K562 (cell line): ENCODE measurements around the gene XPNPEP1. TPM values are rescaled to one million over a fixed set of nuclear protein-coding genes. Genes with fewer than 3 reads are reported as not detected.
A peak's percentile ranks its signal among the peaks of the same experiment; 100 is the strongest.

Experiments used
- ATAC-seq: fragments of 200-7000 bp; cut with Tn5 transposase; 3 replicates; pipeline ENCODE4 v1.9.1; 2020; ENCODE audit warnings: moderate library complexity
- BruUV-seq: library from RNA; stranded (reverse); fragments of 400-500 nt; replicated peaks from 2 replicates; lab custom pipeline; 2021; lab: Mats Ljungman, UMichigan
- CTCF ChIA-PET: fragments of 300-600 bp; formaldehyde crosslinking; extraction: SDS; loops from one replicate; lab custom pipeline; 2021; ENCODE audit warnings: low intra/inter-chr PET ratio; lab: Yijun Ruan, JAX
- POLR2A ChIA-PET: fragments of 300-600, 350-650 bp; sonication (Branson Sonifier 250); formaldehyde crosslinking; extraction: SDS; loops from one replicate; lab custom pipeline; 2021; ENCODE audit warnings: antibody characterized with exemption, inconsistent platforms; lab: Yijun Ruan, JAX
- DNase-seq, 4 experiments: peaks; one replicate each; pipeline versions ENCODE4 v3.0.0 to v3.0.0-alpha.2; 2011 to 2018; ENCODE audit warnings: low spot score in 3 of 4, mixed read lengths in 3 of 4; ENCODE audit errors: extremely low read depth in 1 of 4
- FAIRE-seq: peaks from 2 replicates; lab custom pipeline; 2011; peaks lifted over from hg19 to GRCh38; lab: Jason Lieb, UNC
- H2AFZ ChIP-seq: 2 replicates; pipeline ENCODE4 v1.6.0; 2011; ENCODE audit warnings: low read depth, low read length, control low read depth, inconsistent platforms
- H3K27ac ChIP-seq: fragments of 200-600 bp; 3 replicates; pipeline ENCODE4 v1.8.0; 2011; ENCODE audit warnings: low read depth, mild to moderate bottlenecking, control low read depth, inconsistent platforms, low read length, moderate library complexity, mixed read lengths; ENCODE audit errors: extremely low read depth
- H3K27me3 ChIP-seq, 2 experiments: fragments of 300-600 bp in 1 of 2; 2 replicates in 1 of 2; 3 replicates in 1 of 2; pipeline versions ENCODE4 v1.6.0 to v1.8.0; 2011; ENCODE audit warnings: inconsistent platforms in 2 of 2, low read length in 2 of 2, mild to moderate bottlenecking in 1 of 2, mixed read lengths in 1 of 2, moderate library complexity in 1 of 2; ENCODE audit not compliant: control insufficient read depth in 2 of 2, insufficient read depth in 2 of 2
- H3K36me3 ChIP-seq: fragments of 300-600 bp; 3 replicates; pipeline ENCODE4 v1.8.0; 2011; ENCODE audit warnings: mild to moderate bottlenecking, low read length, inconsistent platforms; ENCODE audit not compliant: control insufficient read depth, insufficient read depth
- H3K4me1 ChIP-seq, 2 experiments: fragments of 200-600 bp in 1 of 2; replicated peaks in 1 of 2; 2 replicates in 1 of 2; 3 replicates in 1 of 2; pipeline versions ENCODE4 v1.5.1 to v1.8.0; 2011; ENCODE audit warnings: inconsistent platforms in 2 of 2, low read length in 2 of 2, mild to moderate bottlenecking in 1 of 2, mixed read lengths in 1 of 2, moderate library complexity in 1 of 2; ENCODE audit not compliant: control insufficient read depth in 2 of 2, insufficient read depth in 2 of 2
- H3K4me2 ChIP-seq: 2 replicates; pipeline ENCODE4 v1.6.1; 2011; ENCODE audit warnings: low read length, control low read depth, inconsistent platforms, mixed read lengths; ENCODE audit not compliant: insufficient read depth
- H3K4me3 ChIP-seq: fragments of 200-600 bp; sonication (generic), shearing (Covaris generic); 2 replicates; pipeline ENCODE4 v1.5.1; 2016; ENCODE audit warnings: control low read depth, inconsistent platforms
- H3K79me2 ChIP-seq: fragments of 200-600 bp; 3 replicates; pipeline ENCODE4 v1.8.0; 2011; ENCODE audit warnings: low read length, inconsistent platforms; ENCODE audit not compliant: control insufficient read depth, insufficient read depth
- H3K9ac ChIP-seq, 2 experiments: 2 replicates each; pipeline versions ENCODE4 v1.6.0 to v1.6.1; 2011; ENCODE audit warnings: low read depth in 2 of 2, low read length in 2 of 2, control low read depth in 1 of 2, inconsistent platforms in 1 of 2, mild to moderate bottlenecking in 1 of 2, mixed read lengths in 1 of 2; ENCODE audit not compliant: insufficient read depth in 1 of 2
- H3K9me1 ChIP-seq: one replicate; pipeline ENCODE4 v1.6.0; 2011; ENCODE audit warnings: inconsistent platforms, mild to moderate bottlenecking, low read length, moderate library complexity; ENCODE audit not compliant: control insufficient read depth, insufficient read depth
- H3K9me3 ChIP-seq: replicated peaks from 2 replicates; pipeline ENCODE4 v1.5.1; 2011; ENCODE audit warnings: low read depth, low read length, inconsistent platforms; ENCODE audit not compliant: control insufficient read depth, insufficient read depth
- H4K20me1 ChIP-seq: replicated peaks from 2 replicates; pipeline ENCODE4 v1.6.1; 2011; ENCODE audit warnings: low read length, inconsistent platforms, mixed read lengths; ENCODE audit not compliant: control insufficient read depth, insufficient read depth
- CBFA2T3 ChIP-seq: fragments of 450-650 bp; IDR thresholded peaks from 2 replicates; pipeline ENCODE4 v1.6.1; 2017
- EHMT2 ChIP-seq: fragments of 450-650 bp; IDR thresholded peaks from 2 replicates; pipeline ENCODE4 v1.6.1; 2018; ENCODE audit warnings: antibody characterized with exemption
- FOXJ2 ChIP-seq: fragments of 200-800 bp; sonication (Bioruptor generic); IDR thresholded peaks from 2 replicates; pipeline ENCODE4 v1.6.1; 2016; ENCODE audit warnings: missing genetic modification characterization, missing compliant biosample characterization
- FOXK2 ChIP-seq, 2 experiments: fragments of 450-650 bp; IDR thresholded peaks in 1 of 2; conservative IDR thresholded peaks in 1 of 2; 2 replicates each; pipeline ENCODE4 v1.6.1; 2016; ENCODE audit warnings: low read depth in 2 of 2, mild to moderate bottlenecking in 1 of 2
- MEIS2 ChIP-seq: fragments of 450-650 bp; IDR thresholded peaks from 2 replicates; pipeline ENCODE4 v1.6.1; 2014; ENCODE audit warnings: mild to moderate bottlenecking; ENCODE audit not compliant: partially characterized antibody
- MTA2 ChIP-seq: fragments of 450-650 bp; IDR thresholded peaks from 2 replicates; pipeline ENCODE4 v1.6.1; 2016; ENCODE audit warnings: low read depth
- NFYB ChIP-seq: IDR thresholded peaks from 2 replicates; pipeline ENCODE4 v1.6.1; 2011; ENCODE audit warnings: mild to moderate bottlenecking, moderate library complexity; ENCODE audit not compliant: insufficient read length; ENCODE audit errors: extremely low read depth
- SIRT6 ChIP-seq: IDR thresholded peaks from one replicate; pipeline ENCODE4 v1.6.1; 2012; ENCODE audit warnings: low read depth, mild to moderate bottlenecking, control low read depth, inconsistent platforms, low read length, moderate library complexity
- SRF ChIP-seq, 2 experiments: fragments of 250-450, 450-650 bp in 1 of 2; sonication (Bioruptor Pico) in 1 of 2; sonication (generic) in 1 of 2; formaldehyde crosslinking; IDR thresholded peaks; 2 replicates each; pipeline versions ENCODE4 v1.5.0 to v1.5.1; 2020 to 2022; ENCODE audit warnings: mild to moderate bottlenecking in 1 of 2, missing genetic modification reagents in 1 of 2
- WGBS: fragments of 100-300 bp; shearing (Covaris generic); methylation state at CpG from one replicate; pipeline ENCODE4 v1.1.6; 2016; ENCODE audit warnings: low coverage, mixed read lengths; ENCODE audit not compliant: insufficient coverage; ENCODE audit errors: missing lambda C conversion rate; 5-methylcytosine and 5-hydroxymethylcytosine counted together
- in situ Hi-C: fragments of 300-500 bp; cut with MboI; formaldehyde crosslinking; loops from 4 replicates; pipeline ENCODE4 v1.15.0; 2018; ENCODE audit warnings: inconsistent platforms, mixed read lengths
- intact Hi-C: fragments of 100-400 bp; cut with micrococcal nuclease; formaldehyde crosslinking; loops from 2 replicates; pipeline ENCODE4 v1.14.2; 2022
- polyA plus RNA-seq, 8 experiments: library from polyadenylated mRNA; depleted of rRNA in 4 of 8; stranded (reverse) in 5 of 8; unstranded in 3 of 8; fragments of >200 nt; fragmentation: Nextera tagmentation in 2 of 8; fragmentation: Illumina TruSeq in 1 of 8; extraction: Ambion mirVana in 2 of 8; extraction: Trizol in 1 of 8; gene quantifications; 2 replicates each; pipeline versions ENCODE4 v1.2.1 to v1.2.3, GENCODE V29; 2011 to 2014; ENCODE audit warnings: inconsistent platforms in 1 of 8, missing spikeins in 1 of 8
- total RNA-seq, 7 experiments: library from RNA; depleted of rRNA in 6 of 7; stranded (reverse); fragments of >200 nt in 6 of 7; fragmentation: Illumina TruSeq in 2 of 7; extraction: Trizol in 2 of 7; gene quantifications; 2 replicates each; pipeline versions ENCODE4 v1.2.1 to v1.2.3, GENCODE V29; 2011 to 2021; ENCODE audit warnings: low replicate concordance in 1 of 7
- TF ChIP-seq, protein P1 (sequence below): sonication (generic); IDR thresholded peaks from 2 replicates; pipeline ENCODE4 v1.6.1; 2016
- TF ChIP-seq, protein P2 (sequence below), 2 experiments: IDR thresholded peaks in 1 of 2; conservative IDR thresholded peaks in 1 of 2; 2 replicates each; pipeline ENCODE4 v1.6.1; 2016; ENCODE audit warnings: low read depth in 2 of 2, mild to moderate bottlenecking in 1 of 2, missing compliant biosample characterization in 1 of 2, missing genetic modification characterization in 1 of 2, moderate library complexity in 1 of 2
- TF ChIP-seq, protein P3 (sequence below): sonication (generic); formaldehyde crosslinking; IDR thresholded peaks from 2 replicates; pipeline ENCODE4 v1.9.0; 2022; ENCODE audit warnings: mild to moderate bottlenecking, missing genetic modification reagents
- TF ChIP-seq, protein P4 (sequence below): IDR thresholded peaks from 3 replicates; pipeline ENCODE4 v1.6.1; 2011; ENCODE audit warnings: borderline replicate concordance, mild to moderate bottlenecking; ENCODE audit not compliant: insufficient read length, insufficient read depth

The XPNPEP1 gene
- total and polyA plus RNA-seq, 9 of the 15 experiments (the other 6 are each of a cell fraction or from before 2014, with no cell fraction given): 24.2 to 93.5 (median 40.1) TPM

DNA sequence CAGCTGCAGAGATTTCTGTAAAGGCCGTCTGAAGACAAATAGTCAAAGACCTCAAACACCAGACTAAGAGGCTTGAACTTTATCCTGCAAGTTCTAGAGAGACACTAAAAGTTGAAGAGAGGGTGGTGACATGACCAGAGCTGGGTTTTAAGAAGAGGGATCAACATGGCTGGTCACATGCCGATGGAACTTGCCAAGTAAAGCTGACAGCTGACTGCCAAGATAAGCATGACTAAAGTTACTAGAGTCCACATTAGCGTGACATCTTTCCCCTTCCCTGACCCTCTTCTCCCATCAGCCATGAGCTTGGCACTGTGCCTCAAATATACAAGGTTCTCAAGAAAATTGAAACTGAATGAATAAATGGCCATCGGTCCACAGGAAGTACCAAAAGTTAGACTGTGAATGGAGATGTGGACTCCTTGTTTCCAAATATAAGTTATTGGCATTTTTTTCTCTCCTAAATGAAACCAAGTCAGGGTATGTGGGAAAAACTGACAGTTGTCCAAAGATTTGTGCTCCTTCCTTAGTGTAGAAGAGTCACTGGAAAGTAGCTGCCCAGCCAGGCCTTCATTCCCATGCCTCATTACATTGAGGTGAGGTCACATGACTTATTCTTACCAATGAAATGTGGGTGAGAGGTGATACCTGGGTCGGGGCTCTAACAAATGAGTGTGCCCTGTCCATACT is 24.5 kb downstream of the XPNPEP1 start:
- CTCF ChIA-PET: no interaction called here
- Histone ChIP-seq H2AFZ (no peak overlapping the region), H3K4me3 (no peak overlapping the region), H3K79me2 (peaks cover 9% of the 10 kb centered on the region; the same call in 2 of the 3 replicates), H4K20me1 (no peaks in the 10 kb centered on the region; the same call in 1 of the 2 replicates), H3K4me2 (no peak overlapping the region; the same call in 1 of the 2 replicates), H3K27ac (no peak overlapping the region), H3K9ac (no peak overlapping the region), H3K36me3 (no peaks in the 10 kb centered on the region), H3K9me3 (no peaks in the 10 kb centered on the region), H3K4me1 (peaks cover 0 to 20% of the 10 kb centered on the region in 2 experiments; a peak in 2 of 5 replicates), H3K9me1 (no peaks in the 10 kb centered on the region), H3K27me3 (no peaks in the 10 kb centered on the region)
- ATAC-seq: peak; percentile 79
- DNase-seq: peak in 2 of 4 experiments; percentile 42 to 65
- WGBS: 27% methylated on average over 4 of the region's 5 CpGs
- in situ Hi-C loops (no loop called here), intact Hi-C loops (no loop called here)
- peak; percentile 71 for FAIRE-seq
- no TSS peak for BruUV-seq
- POLR2A ChIA-PET: interaction anchor here (0.5 to 1.2 kb wide), 3 partner anchors 11 to 535 kb away, joined by 3 to 4 read pairs (median 4); no protein-coding TSS in a partner anchor
- TF ChIP-seq EHMT2: peak; percentile 18; the same call in 1 of the 2 replicates
- TF ChIP-seq SRF (CRISPR knock-in tag; IDR thresholded peaks at IDR 0.05): no peak
- TF ChIP-seq, protein P1, sequence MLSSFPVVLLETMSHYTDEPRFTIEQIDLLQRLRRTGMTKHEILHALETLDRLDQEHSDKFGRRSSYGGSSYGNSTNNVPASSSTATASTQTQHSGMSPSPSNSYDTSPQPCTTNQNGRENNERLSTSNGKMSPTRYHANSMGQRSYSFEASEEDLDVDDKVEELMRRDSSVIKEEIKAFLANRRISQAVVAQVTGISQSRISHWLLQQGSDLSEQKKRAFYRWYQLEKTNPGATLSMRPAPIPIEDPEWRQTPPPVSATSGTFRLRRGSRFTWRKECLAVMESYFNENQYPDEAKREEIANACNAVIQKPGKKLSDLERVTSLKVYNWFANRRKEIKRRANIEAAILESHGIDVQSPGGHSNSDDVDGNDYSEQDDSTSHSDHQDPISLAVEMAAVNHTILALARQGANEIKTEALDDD: peak; percentile 74
- TF ChIP-seq, protein P2, sequence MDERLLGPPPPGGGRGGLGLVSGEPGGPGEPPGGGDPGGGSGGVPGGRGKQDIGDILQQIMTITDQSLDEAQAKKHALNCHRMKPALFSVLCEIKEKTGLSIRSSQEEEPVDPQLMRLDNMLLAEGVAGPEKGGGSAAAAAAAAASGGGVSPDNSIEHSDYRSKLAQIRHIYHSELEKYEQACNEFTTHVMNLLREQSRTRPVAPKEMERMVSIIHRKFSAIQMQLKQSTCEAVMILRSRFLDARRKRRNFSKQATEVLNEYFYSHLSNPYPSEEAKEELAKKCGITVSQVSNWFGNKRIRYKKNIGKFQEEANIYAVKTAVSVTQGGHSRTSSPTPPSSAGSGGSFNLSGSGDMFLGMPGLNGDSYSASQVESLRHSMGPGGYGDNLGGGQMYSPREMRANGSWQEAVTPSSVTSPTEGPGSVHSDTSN (CRISPR knock-in tag; IDR thresholded peaks at IDR 0.05; ENCODE audit: low read depth): no peak
- TF ChIP-seq, protein P2 (tag; conservative IDR thresholded peaks at IDR 0.05; ENCODE audit: low read depth): peak; percentile 66
- peak; percentile 72 for TF ChIP-seq CBFA2T3
- TF ChIP-seq NFYB: peak; percentile 48
- TF ChIP-seq, protein P3, sequence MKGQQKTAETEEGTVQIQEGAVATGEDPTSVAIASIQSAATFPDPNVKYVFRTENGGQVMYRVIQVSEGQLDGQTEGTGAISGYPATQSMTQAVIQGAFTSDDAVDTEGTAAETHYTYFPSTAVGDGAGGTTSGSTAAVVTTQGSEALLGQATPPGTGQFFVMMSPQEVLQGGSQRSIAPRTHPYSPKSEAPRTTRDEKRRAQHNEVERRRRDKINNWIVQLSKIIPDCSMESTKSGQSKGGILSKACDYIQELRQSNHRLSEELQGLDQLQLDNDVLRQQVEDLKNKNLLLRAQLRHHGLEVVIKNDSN (CRISPR knock-in tag): peak; percentile 21; the same call in 1 of the 2 replicates
- TF ChIP-seq, protein P4, sequence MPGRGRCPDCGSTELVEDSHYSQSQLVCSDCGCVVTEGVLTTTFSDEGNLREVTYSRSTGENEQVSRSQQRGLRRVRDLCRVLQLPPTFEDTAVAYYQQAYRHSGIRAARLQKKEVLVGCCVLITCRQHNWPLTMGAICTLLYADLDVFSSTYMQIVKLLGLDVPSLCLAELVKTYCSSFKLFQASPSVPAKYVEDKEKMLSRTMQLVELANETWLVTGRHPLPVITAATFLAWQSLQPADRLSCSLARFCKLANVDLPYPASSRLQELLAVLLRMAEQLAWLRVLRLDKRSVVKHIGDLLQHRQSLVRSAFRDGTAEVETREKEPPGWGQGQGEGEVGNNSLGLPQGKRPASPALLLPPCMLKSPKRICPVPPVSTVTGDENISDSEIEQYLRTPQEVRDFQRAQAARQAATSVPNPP: no peak
- TF ChIP-seq SIRT6: no peak
- peak; percentile 59 for TF ChIP-seq FOXJ2
- peak; percentile 17; the same call in 1 of the 2 replicates for TF ChIP-seq MTA2
- TF ChIP-seq FOXK2 (conservative IDR thresholded peaks at IDR 0.05 in 1 of 2, IDR thresholded peaks at IDR 0.05 in 1 of 2; ENCODE audit: low read depth in 2 of 2): peak in 1 of 2 experiments; percentile 43; a peak in 1 of 4 replicates
- TF ChIP-seq MEIS2: peak; percentile 70
